ENCODE data around the gene TRPC4AP.

The TRPC4AP gene

GRCh38 chr20:35131934-35132333 lies 39.3 kb upstream of the TRPC4AP start:
- no peak for TF ChIP-seq CTCF (IDR thresholded peaks at IDR 0.05; ENCODE audit: low read depth, low read length)
- no peak overlapping the region for H3K4me3 ChIP-seq (ENCODE audit: low read depth, low read length)

- no peak overlapping the region for H3K4me3 ChIP-seq (ENCODE audit: low read depth, low read length)
- TF ChIP-seq CTCF (IDR thresholded peaks at IDR 0.05; ENCODE audit: low read depth, low read length): no peak
These were observed 37.1 kb upstream of the TRPC4AP start for GRCh38 chr20:35129647-35130069.

DNA sequence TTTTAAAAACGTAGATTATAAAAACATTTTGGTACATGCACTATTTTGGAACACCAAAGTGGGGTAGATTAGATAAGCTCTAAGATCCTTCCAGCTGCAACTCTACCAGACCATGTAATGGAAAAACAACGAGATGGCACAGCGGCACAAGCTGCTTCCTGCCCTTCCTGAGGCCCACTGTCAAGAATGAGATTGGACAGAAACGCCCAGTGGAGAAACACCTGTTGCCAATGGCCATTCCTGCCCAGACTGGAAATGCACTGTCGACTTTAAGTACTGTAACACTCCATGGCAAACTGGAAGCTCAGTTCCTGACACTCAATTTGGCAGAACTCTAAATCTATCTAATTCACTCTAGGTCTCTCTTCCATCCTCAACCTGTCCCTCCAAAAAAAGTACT lies 33.1 kb upstream of the TRPC4AP start:
- no peak for TF ChIP-seq CTCF (IDR thresholded peaks at IDR 0.05; ENCODE audit: low read depth, low read length)
- H3K4me3 ChIP-seq (ENCODE audit: low read depth, low read length): no peak overlapping the region

DNA sequence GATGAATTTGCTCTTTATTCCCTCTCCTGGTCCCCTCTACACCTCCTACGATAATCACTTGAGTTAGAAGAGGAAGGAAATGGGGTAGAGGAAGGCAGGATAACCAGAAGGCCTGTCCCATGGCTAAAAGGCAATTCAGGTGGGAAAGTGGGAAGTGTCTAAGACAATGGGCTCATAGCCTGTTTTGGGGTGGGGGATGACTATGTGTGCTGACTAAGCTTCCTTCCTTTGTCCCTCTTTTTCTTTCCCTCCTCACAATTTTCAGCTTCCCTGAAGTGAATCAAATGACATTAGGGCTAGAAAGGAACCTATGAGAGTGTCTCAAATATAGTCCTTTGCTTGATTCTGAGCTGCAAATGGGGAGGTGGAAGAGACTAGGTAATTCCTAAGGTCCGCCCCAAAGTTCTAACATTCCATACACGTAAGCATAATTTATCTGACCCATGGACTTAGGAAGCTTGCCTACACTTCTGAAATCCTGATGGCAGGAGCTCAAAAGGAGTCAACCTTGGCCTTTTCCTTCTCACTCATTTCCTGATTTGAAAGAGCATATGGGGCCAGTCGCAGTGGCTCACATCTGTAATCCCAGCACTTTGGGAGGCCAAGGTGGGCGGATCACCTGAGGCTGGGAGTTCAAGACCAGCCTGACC lies 30.3 kb upstream of the TRPC4AP start:
- H3K4me3 ChIP-seq (ENCODE audit: low read depth, low read length): no peak overlapping the region
- no peak for TF ChIP-seq CTCF (IDR thresholded peaks at IDR 0.05; ENCODE audit: low read depth, low read length)

DNA sequence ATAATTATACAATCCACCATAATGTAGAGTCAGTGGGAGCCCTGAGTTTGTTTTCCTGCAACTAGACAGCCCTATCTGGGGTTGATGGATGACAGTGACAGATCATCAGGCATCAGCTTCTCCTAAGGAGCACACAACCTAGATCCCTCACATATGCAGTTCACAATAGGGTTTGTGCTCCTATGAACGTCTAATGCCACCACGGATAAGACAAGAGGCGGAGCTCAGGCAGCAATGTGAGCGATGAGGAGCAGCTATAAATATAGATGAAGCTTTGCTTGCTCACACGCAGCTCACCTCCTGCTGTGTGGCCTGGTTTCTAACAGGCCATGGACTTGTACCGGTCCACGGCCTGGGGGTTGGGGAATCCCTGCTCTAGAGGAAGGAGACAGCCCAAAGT lies 28.6 kb upstream of the TRPC4AP start:
- TF ChIP-seq CTCF (IDR thresholded peaks at IDR 0.05; ENCODE audit: low read depth, low read length): no peak
- no peak overlapping the region for H3K4me3 ChIP-seq (ENCODE audit: low read depth, low read length)

DNA sequence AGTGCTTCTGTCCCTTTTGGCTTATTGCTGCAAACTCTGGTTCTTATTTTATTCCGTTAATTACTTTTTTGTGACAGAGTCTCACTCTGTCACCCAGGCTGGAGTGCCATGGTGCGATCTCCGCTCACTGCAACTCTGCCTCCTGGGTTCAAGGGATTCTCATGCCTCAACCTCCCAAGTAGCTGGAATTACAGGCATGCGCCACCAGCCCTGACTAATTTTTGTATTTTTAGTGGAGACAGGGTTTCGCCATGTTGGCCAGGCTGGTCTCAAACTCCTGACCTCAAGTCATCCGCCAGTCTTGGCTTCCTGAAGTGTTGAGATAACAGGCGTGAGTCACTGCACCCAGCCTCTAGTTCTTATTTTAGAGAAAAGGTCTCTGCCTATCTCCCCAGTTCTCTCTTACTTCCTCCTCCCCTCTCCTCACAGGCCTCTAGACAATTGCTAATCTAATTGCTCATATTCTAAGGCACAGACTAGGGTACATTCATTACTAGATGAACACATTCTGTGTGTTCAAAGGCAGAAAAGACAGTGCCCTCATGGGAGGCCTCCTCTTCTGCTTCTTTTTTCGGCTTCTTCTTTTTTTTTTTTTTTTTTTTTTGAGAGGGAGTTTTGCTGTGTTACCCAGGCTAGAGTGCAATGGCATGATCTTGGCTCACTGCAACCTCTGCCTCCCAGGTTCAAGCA lies 27.6 kb upstream of the TRPC4AP start:
- no peak overlapping the region for H3K4me3 ChIP-seq (ENCODE audit: low read depth, low read length)
- no peak for TF ChIP-seq CTCF (IDR thresholded peaks at IDR 0.05; ENCODE audit: low read depth, low read length)

GRCh38 chr20:35117629-35118028 lies 25.0 kb upstream of the TRPC4AP start:
- TF ChIP-seq CTCF (IDR thresholded peaks at IDR 0.05; ENCODE audit: low read depth, low read length): no peak
- no peak overlapping the region for H3K4me3 ChIP-seq (ENCODE audit: low read depth, low read length)
